K562 (cell line): ENCODE results near the gene RRM2. TPM values are rescaled to one million over a fixed set of nuclear protein-coding genes. Genes with fewer than 3 reads are reported as not detected.

ENCODE experiments used
- ATAC-seq: fragments of 200-7000 bp; cut with Tn5 transposase; 3 replicates; pipeline ENCODE4 v1.9.1; 2020; ENCODE audit warnings: moderate library complexity
- BruUV-seq: library from RNA; stranded (reverse); fragments of 400-500 nt; replicated peaks from 2 replicates; lab custom pipeline; 2021; lab: Mats Ljungman, UMichigan
- CTCF ChIA-PET: fragments of 300-600 bp; formaldehyde crosslinking; extraction: SDS; loops from one replicate; lab custom pipeline; 2021; ENCODE audit warnings: low intra/inter-chr PET ratio; lab: Yijun Ruan, JAX
- POLR2A ChIA-PET: fragments of 300-600, 350-650 bp; sonication (Branson Sonifier 250); formaldehyde crosslinking; extraction: SDS; loops from one replicate; lab custom pipeline; 2021; ENCODE audit warnings: antibody characterized with exemption, inconsistent platforms; lab: Yijun Ruan, JAX
- DNase-seq, 4 experiments: peaks; one replicate each; pipeline versions ENCODE4 v3.0.0 to v3.0.0-alpha.2; 2011 to 2018; ENCODE audit warnings: low spot score in 3 of 4, mixed read lengths in 3 of 4; ENCODE audit errors: extremely low read depth in 1 of 4
- FAIRE-seq: peaks from 2 replicates; lab custom pipeline; 2011; peaks lifted over from hg19 to GRCh38; lab: Jason Lieb, UNC
- H2AFZ ChIP-seq: 2 replicates; pipeline ENCODE4 v1.6.0; 2011; ENCODE audit warnings: low read depth, low read length, control low read depth, inconsistent platforms
- H3K27ac ChIP-seq: fragments of 200-600 bp; 3 replicates; pipeline ENCODE4 v1.8.0; 2011; ENCODE audit warnings: low read depth, mild to moderate bottlenecking, control low read depth, inconsistent platforms, low read length, moderate library complexity, mixed read lengths; ENCODE audit errors: extremely low read depth
- H3K27me3 ChIP-seq, 2 experiments: fragments of 300-600 bp in 1 of 2; 2 replicates in 1 of 2; 3 replicates in 1 of 2; pipeline versions ENCODE4 v1.6.0 to v1.8.0; 2011; ENCODE audit warnings: inconsistent platforms in 2 of 2, low read length in 2 of 2, mild to moderate bottlenecking in 1 of 2, mixed read lengths in 1 of 2, moderate library complexity in 1 of 2; ENCODE audit not compliant: control insufficient read depth in 2 of 2, insufficient read depth in 2 of 2
- H3K36me3 ChIP-seq: fragments of 300-600 bp; 3 replicates; pipeline ENCODE4 v1.8.0; 2011; ENCODE audit warnings: mild to moderate bottlenecking, low read length, inconsistent platforms; ENCODE audit not compliant: control insufficient read depth, insufficient read depth
- H3K4me1 ChIP-seq, 2 experiments: fragments of 200-600 bp in 1 of 2; replicated peaks in 1 of 2; 2 replicates in 1 of 2; 3 replicates in 1 of 2; pipeline versions ENCODE4 v1.5.1 to v1.8.0; 2011; ENCODE audit warnings: inconsistent platforms in 2 of 2, low read length in 2 of 2, mild to moderate bottlenecking in 1 of 2, mixed read lengths in 1 of 2, moderate library complexity in 1 of 2; ENCODE audit not compliant: control insufficient read depth in 2 of 2, insufficient read depth in 2 of 2
- H3K4me2 ChIP-seq: 2 replicates; pipeline ENCODE4 v1.6.1; 2011; ENCODE audit warnings: low read length, control low read depth, inconsistent platforms, mixed read lengths; ENCODE audit not compliant: insufficient read depth
- H3K4me3 ChIP-seq: fragments of 200-600 bp; sonication (generic), shearing (Covaris generic); 2 replicates; pipeline ENCODE4 v1.5.1; 2016; ENCODE audit warnings: control low read depth, inconsistent platforms
- H3K79me2 ChIP-seq: fragments of 200-600 bp; 3 replicates; pipeline ENCODE4 v1.8.0; 2011; ENCODE audit warnings: low read length, inconsistent platforms; ENCODE audit not compliant: control insufficient read depth, insufficient read depth
- H3K9ac ChIP-seq, 2 experiments: 2 replicates each; pipeline versions ENCODE4 v1.6.0 to v1.6.1; 2011; ENCODE audit warnings: low read depth in 2 of 2, low read length in 2 of 2, control low read depth in 1 of 2, inconsistent platforms in 1 of 2, mild to moderate bottlenecking in 1 of 2, mixed read lengths in 1 of 2; ENCODE audit not compliant: insufficient read depth in 1 of 2
- H3K9me1 ChIP-seq: one replicate; pipeline ENCODE4 v1.6.0; 2011; ENCODE audit warnings: inconsistent platforms, mild to moderate bottlenecking, low read length, moderate library complexity; ENCODE audit not compliant: control insufficient read depth, insufficient read depth
- H3K9me3 ChIP-seq: replicated peaks from 2 replicates; pipeline ENCODE4 v1.5.1; 2011; ENCODE audit warnings: low read depth, low read length, inconsistent platforms; ENCODE audit not compliant: control insufficient read depth, insufficient read depth
- H4K20me1 ChIP-seq: replicated peaks from 2 replicates; pipeline ENCODE4 v1.6.1; 2011; ENCODE audit warnings: low read length, inconsistent platforms, mixed read lengths; ENCODE audit not compliant: control insufficient read depth, insufficient read depth
- ATF3 ChIP-seq, 2 experiments: fragments of 450-650 bp in 1 of 2; sonication (generic) in 1 of 2; formaldehyde crosslinking in 1 of 2; IDR thresholded peaks in 1 of 2; conservative IDR thresholded peaks in 1 of 2; 2 replicates each; pipeline versions ENCODE4 v1.6.1 to v1.8.1; 2016 to 2023; ENCODE audit warnings: mild to moderate bottlenecking in 2 of 2, moderate library complexity in 2 of 2, inconsistent platforms in 1 of 2, missing genetic modification reagents in 1 of 2
- HNRNPUL1 ChIP-seq: fragments of 200-400 bp; formaldehyde crosslinking; IDR thresholded peaks from 2 replicates; pipeline ENCODE4 v1.6.1; 2017; ENCODE audit warnings: low read length
- MAFG ChIP-seq: fragments of 450-650 bp; conservative IDR thresholded peaks from 2 replicates; pipeline ENCODE4 v1.6.1; 2016; ENCODE audit warnings: missing genetic modification characterization, missing compliant biosample characterization
- PHB ChIP-seq: fragments of 250-450 bp; sonication (Bioruptor Pico); IDR thresholded peaks from 2 replicates; pipeline ENCODE4 v1.5.0; 2021
- TSHZ1 ChIP-seq: fragments of 250-450 bp; sonication (Bioruptor Pico); IDR thresholded peaks from 2 replicates; pipeline ENCODE4 v1.4.0; 2020; ENCODE audit warnings: mild to moderate bottlenecking, moderate library complexity
- WGBS: fragments of 100-300 bp; shearing (Covaris generic); methylation state at CpG from one replicate; pipeline ENCODE4 v1.1.6; 2016; ENCODE audit warnings: low coverage, mixed read lengths; ENCODE audit not compliant: insufficient coverage; ENCODE audit errors: missing lambda C conversion rate; 5-methylcytosine and 5-hydroxymethylcytosine counted together
- in situ Hi-C: fragments of 300-500 bp; cut with MboI; formaldehyde crosslinking; loops from 4 replicates; pipeline ENCODE4 v1.15.0; 2018; ENCODE audit warnings: inconsistent platforms, mixed read lengths
- intact Hi-C: fragments of 100-400 bp; cut with micrococcal nuclease; formaldehyde crosslinking; loops from 2 replicates; pipeline ENCODE4 v1.14.2; 2022
- polyA plus RNA-seq, 8 experiments: library from polyadenylated mRNA; depleted of rRNA in 4 of 8; stranded (reverse) in 5 of 8; unstranded in 3 of 8; fragments of >200 nt; fragmentation: Nextera tagmentation in 2 of 8; fragmentation: Illumina TruSeq in 1 of 8; extraction: Ambion mirVana in 2 of 8; extraction: Trizol in 1 of 8; gene quantifications; 2 replicates each; pipeline versions ENCODE4 v1.2.1 to v1.2.3, GENCODE V29; 2011 to 2014; ENCODE audit warnings: inconsistent platforms in 1 of 8, missing spikeins in 1 of 8
- total RNA-seq, 7 experiments: library from RNA; depleted of rRNA in 6 of 7; stranded (reverse); fragments of >200 nt in 6 of 7; fragmentation: Illumina TruSeq in 2 of 7; extraction: Trizol in 2 of 7; gene quantifications; 2 replicates each; pipeline versions ENCODE4 v1.2.1 to v1.2.3, GENCODE V29; 2011 to 2021; ENCODE audit warnings: low replicate concordance in 1 of 7
- TF ChIP-seq, protein P1 (sequence below): fragments of 200-600 bp; sonication (generic); IDR thresholded peaks from one replicate; pipeline ENCODE4 v1.6.1; 2012; ENCODE audit warnings: mild to moderate bottlenecking, low read depth, low read length, inconsistent platforms

The RRM2 gene
- total and polyA plus RNA-seq, 9 of the 15 experiments (the other 6 are each of a cell fraction or from before 2014, with no cell fraction given), result 50.1 to 244 (median 128) TPM

GRCh38 chr2:10142640-10142965 is 20.1 kb downstream of the RRM2 start:
- ChIA-PET POLR2A (no interaction called here), CTCF (no interaction called here)
- H3K79me2 ChIP-seq, result no peaks in the 10 kb centered on the region
- WGBS, result 97% methylated on average over 11 of the region's 11 CpGs
- DNase-seq (no peak), FAIRE-seq (no peak), ATAC-seq (no peak)
- H4K20me1 ChIP-seq, result no peaks in the 10 kb centered on the region; the same call in 1 of the 2 replicates
- H3K9me1 ChIP-seq, result no peaks in the 10 kb centered on the region
- H3K36me3 ChIP-seq, result peaks cover 43% of the 10 kb centered on the region; the same call in 2 of the 3 replicates
- H3K4me3 ChIP-seq, result no peak overlapping the region
- in situ Hi-C loops, result loop anchor here (10.0 kb wide), 1 partner anchor 272 kb away; no protein-coding TSS in a partner anchor
- peaks cover 0 to 15% of the 10 kb centered on the region in 2 experiments; a peak in 2 of 5 replicates for H3K4me1 ChIP-seq
- BruUV-seq, result no TSS peak
- no peak overlapping the region for H2AFZ ChIP-seq
- H3K27me3 ChIP-seq, result no peaks in the 10 kb centered on the region
- no peak overlapping the region; a peak in 1 of 4 replicates for H3K9ac ChIP-seq
- H3K9me3 ChIP-seq, result no peaks in the 10 kb centered on the region
- H3K27ac ChIP-seq, result no peak overlapping the region
- no peak overlapping the region for H3K4me2 ChIP-seq
- intact Hi-C loops, result no loop called here
- TF ChIP-seq PHB (CRISPR knock-in tag), result no peak
- no peak for TF ChIP-seq HNRNPUL1
- no peak for TF ChIP-seq ATF3 (IDR thresholded peaks at IDR 0.05)
- no peak for TF ChIP-seq ATF3 (CRISPR knock-in tag; conservative IDR thresholded peaks at IDR 0.05)
- no peak for TF ChIP-seq MAFG (tag)
- TF ChIP-seq TSHZ1, result no peak
- TF ChIP-seq, protein P1, sequence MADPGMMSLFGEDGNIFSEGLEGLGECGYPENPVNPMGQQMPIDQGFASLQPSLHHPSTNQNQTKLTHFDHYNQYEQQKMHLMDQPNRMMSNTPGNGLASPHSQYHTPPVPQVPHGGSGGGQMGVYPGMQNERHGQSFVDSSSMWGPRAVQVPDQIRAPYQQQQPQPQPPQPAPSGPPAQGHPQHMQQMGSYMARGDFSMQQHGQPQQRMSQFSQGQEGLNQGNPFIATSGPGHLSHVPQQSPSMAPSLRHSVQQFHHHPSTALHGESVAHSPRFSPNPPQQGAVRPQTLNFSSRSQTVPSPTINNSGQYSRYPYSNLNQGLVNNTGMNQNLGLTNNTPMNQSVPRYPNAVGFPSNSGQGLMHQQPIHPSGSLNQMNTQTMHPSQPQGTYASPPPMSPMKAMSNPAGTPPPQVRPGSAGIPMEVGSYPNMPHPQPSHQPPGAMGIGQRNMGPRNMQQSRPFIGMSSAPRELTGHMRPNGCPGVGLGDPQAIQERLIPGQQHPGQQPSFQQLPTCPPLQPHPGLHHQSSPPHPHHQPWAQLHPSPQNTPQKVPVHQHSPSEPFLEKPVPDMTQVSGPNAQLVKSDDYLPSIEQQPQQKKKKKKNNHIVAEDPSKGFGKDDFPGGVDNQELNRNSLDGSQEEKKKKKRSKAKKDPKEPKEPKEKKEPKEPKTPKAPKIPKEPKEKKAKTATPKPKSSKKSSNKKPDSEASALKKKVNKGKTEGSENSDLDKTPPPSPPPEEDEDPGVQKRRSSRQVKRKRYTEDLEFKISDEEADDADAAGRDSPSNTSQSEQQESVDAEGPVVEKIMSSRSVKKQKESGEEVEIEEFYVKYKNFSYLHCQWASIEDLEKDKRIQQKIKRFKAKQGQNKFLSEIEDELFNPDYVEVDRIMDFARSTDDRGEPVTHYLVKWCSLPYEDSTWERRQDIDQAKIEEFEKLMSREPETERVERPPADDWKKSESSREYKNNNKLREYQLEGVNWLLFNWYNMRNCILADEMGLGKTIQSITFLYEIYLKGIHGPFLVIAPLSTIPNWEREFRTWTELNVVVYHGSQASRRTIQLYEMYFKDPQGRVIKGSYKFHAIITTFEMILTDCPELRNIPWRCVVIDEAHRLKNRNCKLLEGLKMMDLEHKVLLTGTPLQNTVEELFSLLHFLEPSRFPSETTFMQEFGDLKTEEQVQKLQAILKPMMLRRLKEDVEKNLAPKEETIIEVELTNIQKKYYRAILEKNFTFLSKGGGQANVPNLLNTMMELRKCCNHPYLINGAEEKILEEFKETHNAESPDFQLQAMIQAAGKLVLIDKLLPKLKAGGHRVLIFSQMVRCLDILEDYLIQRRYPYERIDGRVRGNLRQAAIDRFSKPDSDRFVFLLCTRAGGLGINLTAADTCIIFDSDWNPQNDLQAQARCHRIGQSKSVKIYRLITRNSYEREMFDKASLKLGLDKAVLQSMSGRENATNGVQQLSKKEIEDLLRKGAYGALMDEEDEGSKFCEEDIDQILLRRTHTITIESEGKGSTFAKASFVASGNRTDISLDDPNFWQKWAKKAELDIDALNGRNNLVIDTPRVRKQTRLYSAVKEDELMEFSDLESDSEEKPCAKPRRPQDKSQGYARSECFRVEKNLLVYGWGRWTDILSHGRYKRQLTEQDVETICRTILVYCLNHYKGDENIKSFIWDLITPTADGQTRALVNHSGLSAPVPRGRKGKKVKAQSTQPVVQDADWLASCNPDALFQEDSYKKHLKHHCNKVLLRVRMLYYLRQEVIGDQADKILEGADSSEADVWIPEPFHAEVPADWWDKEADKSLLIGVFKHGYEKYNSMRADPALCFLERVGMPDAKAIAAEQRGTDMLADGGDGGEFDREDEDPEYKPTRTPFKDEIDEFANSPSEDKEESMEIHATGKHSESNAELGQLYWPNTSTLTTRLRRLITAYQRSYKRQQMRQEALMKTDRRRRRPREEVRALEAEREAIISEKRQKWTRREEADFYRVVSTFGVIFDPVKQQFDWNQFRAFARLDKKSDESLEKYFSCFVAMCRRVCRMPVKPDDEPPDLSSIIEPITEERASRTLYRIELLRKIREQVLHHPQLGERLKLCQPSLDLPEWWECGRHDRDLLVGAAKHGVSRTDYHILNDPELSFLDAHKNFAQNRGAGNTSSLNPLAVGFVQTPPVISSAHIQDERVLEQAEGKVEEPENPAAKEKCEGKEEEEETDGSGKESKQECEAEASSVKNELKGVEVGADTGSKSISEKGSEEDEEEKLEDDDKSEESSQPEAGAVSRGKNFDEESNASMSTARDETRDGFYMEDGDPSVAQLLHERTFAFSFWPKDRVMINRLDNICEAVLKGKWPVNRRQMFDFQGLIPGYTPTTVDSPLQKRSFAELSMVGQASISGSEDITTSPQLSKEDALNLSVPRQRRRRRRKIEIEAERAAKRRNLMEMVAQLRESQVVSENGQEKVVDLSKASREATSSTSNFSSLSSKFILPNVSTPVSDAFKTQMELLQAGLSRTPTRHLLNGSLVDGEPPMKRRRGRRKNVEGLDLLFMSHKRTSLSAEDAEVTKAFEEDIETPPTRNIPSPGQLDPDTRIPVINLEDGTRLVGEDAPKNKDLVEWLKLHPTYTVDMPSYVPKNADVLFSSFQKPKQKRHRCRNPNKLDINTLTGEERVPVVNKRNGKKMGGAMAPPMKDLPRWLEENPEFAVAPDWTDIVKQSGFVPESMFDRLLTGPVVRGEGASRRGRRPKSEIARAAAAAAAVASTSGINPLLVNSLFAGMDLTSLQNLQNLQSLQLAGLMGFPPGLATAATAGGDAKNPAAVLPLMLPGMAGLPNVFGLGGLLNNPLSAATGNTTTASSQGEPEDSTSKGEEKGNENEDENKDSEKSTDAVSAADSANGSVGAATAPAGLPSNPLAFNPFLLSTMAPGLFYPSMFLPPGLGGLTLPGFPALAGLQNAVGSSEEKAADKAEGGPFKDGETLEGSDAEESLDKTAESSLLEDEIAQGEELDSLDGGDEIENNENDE, result no peak
